ENCODE results near the gene COL1A1.

Gene COL1A1

DNA sequence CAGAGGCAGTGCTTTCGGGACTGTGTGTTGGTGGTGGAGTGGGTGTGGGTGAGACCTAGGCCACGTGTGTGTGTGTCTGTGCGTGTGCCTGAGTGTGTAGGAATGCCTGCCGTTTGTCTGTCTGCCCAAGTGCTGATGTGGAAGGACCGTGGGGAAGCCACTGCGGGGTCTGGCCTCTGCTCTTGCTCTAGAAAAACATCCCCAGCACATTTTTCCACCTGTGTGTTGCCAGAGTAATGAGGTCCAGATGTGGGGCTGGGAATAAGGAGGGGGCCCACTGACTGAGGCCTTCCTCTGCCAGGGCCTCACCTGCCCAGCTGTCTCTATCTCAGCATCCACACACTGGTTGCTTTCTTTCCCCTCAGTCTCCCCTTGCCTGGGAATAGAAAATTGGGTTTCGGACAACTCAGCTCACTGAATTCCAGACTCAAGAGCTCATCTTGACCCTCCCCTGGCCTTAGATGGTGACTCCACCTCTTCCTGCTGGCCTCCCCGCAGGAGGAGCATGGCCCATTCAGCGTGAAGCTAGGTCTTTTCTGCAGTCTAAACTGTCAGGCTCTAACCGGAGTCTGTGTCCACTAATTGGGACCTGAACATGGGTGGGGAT lies 28.0 kb downstream of the COL1A1 start:
- no peak for DNase-seq (ENCODE audit: low read depth, low spot score)

GRCh38 chr17:50172936-50173334 lies 28.5 kb downstream of the COL1A1 start:
- no peak for DNase-seq (ENCODE audit: low read depth, low spot score)

DNA sequence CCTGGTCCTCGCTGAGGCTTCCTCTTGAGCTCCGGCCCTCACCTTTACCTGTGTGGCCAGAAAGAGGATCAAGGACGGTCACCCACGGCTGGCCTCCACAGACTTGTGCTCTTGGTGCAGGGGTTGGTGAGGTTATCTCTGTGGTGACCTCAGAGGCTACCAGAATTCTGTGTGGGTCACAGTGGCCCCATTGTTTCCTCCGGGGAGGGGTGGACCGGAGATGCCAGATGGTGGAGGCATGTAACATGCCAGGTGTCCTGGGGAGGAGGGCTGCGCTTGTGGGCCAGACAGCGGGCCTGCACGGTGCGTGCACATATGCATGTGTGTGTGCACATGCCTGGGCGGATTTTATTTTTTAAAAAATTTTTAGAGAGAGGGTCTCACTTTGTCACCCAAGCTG lies 29.3 kb downstream of the COL1A1 start:
- DNase-seq (ENCODE audit: low read depth, low spot score): no peak

DNA sequence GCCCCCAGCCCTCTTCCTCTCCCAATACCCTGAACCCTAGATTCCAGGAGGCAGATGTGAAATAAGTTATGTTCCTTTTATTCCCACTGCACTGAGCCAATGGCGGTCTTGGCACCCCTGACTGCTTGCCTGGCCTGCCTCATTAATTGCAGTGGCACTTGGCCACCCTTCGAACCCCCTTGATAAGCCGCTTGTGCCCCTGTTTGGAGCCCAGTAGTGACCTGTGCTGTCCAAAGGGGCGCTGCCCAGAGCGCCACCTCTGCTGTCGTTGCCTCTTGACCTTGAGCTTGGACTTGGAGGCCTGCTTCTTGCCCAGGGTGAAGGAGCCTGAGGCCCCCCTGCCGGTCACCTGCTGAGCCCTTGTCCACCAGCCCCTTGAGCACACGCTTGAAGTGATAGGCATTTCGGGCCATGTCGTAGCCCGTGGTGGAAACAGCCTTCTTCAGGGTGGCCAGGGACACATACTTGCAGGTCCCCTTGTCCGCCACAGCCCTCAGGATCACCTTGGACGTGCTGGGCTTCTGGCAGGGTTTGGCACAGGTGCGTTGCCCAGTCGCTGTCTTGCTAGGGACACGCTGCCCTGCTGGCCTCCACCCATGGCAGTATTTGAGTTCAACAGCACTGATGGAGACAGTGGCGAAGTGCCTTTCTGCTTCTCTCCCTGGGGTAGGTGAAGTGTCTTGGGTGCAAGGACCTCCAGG lies 29.9 kb downstream of the COL1A1 start:
- DNase-seq (ENCODE audit: low read depth, low spot score): no peak

- no peak for DNase-seq (ENCODE audit: low read depth, low spot score)
These were observed 30.6 kb downstream of the COL1A1 start for GRCh38 chr17:50170662-50171370.

GRCh38 chr17:50169881-50170459 lies 31.5 kb downstream of the COL1A1 start:
- DNase-seq (ENCODE audit: low read depth, low spot score): no peak

GRCh38 chr17:50169121-50169764 lies 32.2 kb downstream of the COL1A1 start:
- no peak for DNase-seq (ENCODE audit: low read depth, low spot score)

DNA sequence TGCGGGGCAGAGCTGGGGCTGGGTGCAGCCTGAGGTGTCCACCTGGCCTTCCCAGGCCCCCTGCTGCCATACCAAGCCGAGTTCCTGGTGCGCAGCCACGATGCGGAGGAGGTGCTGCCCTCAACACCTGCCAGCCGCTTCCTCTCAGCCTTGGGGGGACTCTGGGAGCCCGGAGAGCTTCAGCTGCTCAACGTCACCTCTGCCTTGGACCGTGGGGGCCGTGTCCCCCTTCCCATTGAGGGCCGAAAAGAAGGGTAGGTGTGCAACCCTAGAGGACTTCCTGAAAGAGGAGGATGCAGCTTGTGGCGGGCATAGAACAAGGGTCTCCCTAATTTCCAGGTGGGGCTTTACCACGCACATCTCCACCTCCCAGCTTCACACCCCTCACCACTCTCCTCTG lies 33.1 kb downstream of the COL1A1 start:
- DNase-seq (ENCODE audit: low read depth, low spot score): no peak

DNA sequence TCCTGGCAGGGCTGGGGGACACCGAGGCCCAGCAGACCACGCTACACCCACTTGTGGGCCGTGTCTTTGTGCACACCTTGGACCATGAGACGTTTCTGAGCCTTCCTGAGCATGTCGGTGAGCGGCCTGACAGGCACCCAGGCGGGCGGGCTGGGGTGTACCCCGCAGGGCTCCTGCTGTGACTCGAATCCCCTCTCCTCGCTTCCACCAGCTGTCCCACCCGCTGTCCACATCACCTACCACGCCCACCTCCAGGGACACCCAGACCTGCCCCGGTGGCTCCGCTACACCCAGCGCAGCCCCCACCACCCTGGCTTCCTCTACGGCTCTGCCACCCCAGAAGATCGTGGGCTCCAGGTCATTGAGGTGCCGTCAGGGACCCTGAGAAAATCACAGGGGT lies 34.1 kb downstream of the COL1A1 start:
- no peak for DNase-seq (ENCODE audit: low read depth, low spot score)

- no peak for DNase-seq (ENCODE audit: low read depth, low spot score)
These were observed 34.8 kb downstream of the COL1A1 start for GRCh38 chr17:50166518-50167181.

GRCh38 chr17:50165867-50166517 lies 35.4 kb downstream of the COL1A1 start, which contains the start of gene SGCA:
SGCA (plus strand) TSS chr17:50166005; CDS start chr17:50166041, 36 bp downstream.
- no peak for DNase-seq (ENCODE audit: low read depth, low spot score)

- DNase-seq (ENCODE audit: low read depth, low spot score): no peak
These were observed 36.0 kb downstream of the COL1A1 start for GRCh38 chr17:50165466-50165865.

DNA sequence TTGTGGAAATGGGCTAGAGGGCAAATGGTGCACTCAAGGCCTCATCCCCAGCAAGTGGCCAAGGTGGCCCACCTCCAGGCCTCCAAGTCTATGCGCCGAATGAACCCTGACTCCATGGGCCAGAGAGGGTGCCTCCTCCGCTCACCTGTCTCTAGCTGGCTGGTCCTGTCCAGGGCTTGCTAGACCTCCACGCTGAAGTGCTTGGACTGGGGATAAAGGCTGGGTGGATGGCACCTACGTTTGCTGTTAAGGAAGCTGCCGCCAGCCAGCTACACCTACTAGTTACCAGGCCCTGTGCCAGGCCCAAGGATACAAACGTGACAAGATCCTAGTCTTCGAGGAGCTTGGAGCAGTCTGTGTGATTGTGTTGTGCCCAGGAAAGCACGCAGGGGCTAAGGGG lies 36.4 kb downstream of the COL1A1 start:
- no peak for DNase-seq (ENCODE audit: low read depth, low spot score)

DNA sequence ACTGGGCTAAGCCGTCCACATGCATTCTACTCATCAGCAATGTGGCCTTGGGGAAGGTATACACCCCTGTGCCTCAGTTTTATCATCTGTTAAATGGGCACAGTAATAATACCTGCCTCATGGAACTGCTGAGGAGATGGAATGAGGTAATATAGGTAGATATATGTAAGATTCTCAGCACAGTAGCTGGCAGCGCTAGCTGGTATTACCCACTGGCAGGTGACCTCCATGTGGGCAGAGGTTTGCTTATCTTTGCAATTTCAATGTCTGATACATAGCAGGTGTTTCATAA lies 36.8 kb downstream of the COL1A1 start:
- no peak for DNase-seq (ENCODE audit: low read depth, low spot score)

DNA sequence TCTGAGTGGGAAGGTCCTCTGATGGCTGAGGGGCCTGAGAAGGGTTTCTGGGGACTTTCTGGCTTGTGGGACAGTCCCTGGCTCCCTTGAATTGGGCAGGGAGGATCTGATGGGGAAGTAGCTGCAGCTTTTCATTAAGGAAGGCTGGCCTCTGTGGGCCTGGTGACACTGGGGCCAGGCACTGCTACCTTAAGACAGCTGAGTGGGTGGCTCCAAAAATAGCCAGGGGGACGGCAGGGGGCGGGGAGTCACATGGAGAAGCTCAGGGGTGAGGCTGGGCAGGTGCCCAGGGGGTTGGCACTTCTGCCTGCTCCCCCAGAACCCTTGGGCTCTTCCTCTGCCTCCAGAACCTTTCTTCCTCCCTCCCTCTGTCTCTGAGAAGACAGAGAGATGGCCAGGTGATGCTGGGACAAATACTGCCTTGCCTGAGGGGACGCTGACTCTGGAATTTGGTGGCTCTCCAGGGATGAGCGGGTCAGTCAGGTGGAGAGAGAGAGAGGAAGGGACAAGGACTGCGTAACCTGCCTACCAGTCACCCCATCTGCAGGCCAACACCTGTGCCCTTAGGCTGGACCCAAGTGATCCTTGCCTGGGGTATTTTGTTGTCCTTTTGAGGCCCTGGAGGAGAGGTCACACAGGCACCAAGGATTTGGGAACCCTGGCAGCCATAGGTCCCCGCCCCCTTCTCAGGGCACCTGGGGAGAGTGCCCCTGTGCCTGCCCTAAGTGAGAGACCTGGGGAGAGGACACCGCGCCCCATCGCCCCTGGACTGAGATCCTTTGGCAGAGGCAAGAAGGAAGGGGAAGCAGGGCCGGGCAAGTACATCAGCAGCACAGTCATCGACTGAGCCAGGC lies 37.4 kb downstream of the COL1A1 start:
- DNase-seq (ENCODE audit: low read depth, low spot score): no peak

GRCh38 chr17:50162466-50163254 lies 38.8 kb downstream of the COL1A1 start:
- DNase-seq (ENCODE audit: low read depth, low spot score): no peak

- DNase-seq (ENCODE audit: low read depth, low spot score): no peak
These were observed 39.5 kb downstream of the COL1A1 start for GRCh38 chr17:50161911-50162288.

- peak; percentile 65 for DNase-seq (ENCODE audit: low read depth, low spot score)
These were observed 40.2 kb downstream of the COL1A1 start for GRCh38 chr17:50161023-50161910.
